ENCODE measurements around the gene PARD3B. TPM values are rescaled to one million over a fixed set of nuclear protein-coding genes. Genes with fewer than 3 reads are reported as not detected.

The PARD3B gene
- total RNA-seq, 1 donor from 2014 or later = 23.8 TPM

DNA sequence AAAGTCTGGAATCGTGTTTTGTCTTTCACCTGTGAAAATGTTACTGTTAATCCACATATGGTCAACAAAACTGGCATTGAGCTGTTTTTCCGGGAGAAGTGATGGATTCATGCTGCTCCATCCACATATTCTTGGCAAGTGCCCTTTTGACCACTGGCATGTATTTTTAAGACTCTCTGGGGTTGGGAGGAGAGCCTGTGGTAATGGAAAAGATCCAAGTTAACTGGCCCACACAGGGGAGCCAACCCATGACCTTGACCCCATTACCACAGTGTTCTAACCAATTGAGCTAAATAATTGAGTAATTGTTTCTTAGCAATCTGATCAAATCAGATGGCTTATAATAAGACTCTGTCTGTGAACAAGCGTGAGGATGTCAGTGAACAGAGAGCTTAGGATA, 840.8 kb downstream of the PARD3B start:
- Histone ChIP-seq H3K27me3 (ENCODE audit: low read depth) (no peaks in the 10 kb centered on the region), H3K4me3 (no peak overlapping the region), H3K27ac (no peak overlapping the region), H3K9me3 (no peaks in the 10 kb centered on the region), H3K4me1 (no peaks in the 10 kb centered on the region), H3K36me3 (no peaks in the 10 kb centered on the region)
- DNase-seq = no peak
- intact Hi-C loops (cut with DNase I) = no loop called here
- no peak for ATAC-seq
- TF ChIP-seq, protein P1, sequence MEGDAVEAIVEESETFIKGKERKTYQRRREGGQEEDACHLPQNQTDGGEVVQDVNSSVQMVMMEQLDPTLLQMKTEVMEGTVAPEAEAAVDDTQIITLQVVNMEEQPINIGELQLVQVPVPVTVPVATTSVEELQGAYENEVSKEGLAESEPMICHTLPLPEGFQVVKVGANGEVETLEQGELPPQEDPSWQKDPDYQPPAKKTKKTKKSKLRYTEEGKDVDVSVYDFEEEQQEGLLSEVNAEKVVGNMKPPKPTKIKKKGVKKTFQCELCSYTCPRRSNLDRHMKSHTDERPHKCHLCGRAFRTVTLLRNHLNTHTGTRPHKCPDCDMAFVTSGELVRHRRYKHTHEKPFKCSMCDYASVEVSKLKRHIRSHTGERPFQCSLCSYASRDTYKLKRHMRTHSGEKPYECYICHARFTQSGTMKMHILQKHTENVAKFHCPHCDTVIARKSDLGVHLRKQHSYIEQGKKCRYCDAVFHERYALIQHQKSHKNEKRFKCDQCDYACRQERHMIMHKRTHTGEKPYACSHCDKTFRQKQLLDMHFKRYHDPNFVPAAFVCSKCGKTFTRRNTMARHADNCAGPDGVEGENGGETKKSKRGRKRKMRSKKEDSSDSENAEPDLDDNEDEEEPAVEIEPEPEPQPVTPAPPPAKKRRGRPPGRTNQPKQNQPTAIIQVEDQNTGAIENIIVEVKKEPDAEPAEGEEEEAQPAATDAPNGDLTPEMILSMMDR (IDR thresholded peaks at IDR 0.05) = no peak

DNA sequence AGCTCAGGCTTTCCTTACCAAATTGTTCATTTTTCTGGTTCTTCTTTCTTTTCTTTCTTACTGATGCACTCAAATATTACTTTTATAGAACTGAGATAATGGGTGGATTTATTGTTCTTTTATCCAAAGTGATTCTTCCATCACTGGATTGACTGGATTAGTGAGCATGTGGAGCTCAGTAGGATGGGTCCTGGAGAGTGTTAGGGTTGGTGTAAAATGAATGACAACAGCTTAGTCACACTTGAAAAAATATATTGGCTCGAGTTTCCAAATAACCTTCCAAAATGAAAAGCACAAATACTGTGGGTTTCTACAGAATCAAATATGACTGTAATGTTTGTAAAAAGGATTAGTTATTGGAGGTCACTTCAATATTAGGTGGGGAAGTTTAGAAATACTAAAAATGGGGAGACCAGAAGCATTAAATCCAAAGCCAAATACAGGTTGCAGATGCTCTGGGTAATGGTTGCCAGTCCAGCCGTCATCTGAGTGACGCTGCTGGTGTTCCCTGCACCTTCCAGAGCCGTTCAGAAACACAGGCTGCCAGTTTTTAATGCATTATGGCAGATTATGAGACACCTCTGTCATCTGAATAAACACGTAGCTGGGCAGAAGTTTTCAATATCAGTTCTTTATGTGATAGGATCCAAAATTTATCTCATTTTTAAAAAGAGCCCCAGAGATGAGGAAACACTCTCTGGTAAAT, 842.2 kb downstream of the PARD3B start:
- intact Hi-C loops (cut with DNase I) = no loop called here
- no peaks in the 10 kb centered on the region for H3K4me1 ChIP-seq
- H3K36me3 ChIP-seq = no peaks in the 10 kb centered on the region
- TF ChIP-seq, protein P1 (IDR thresholded peaks at IDR 0.05) = no peak
- H3K9me3 ChIP-seq = no peaks in the 10 kb centered on the region
- H3K27ac ChIP-seq = no peak overlapping the region
- no peaks in the 10 kb centered on the region for H3K27me3 ChIP-seq (ENCODE audit: low read depth)
- DNase-seq (no peak), ATAC-seq (no peak)
- no peak overlapping the region for H3K4me3 ChIP-seq

DNA sequence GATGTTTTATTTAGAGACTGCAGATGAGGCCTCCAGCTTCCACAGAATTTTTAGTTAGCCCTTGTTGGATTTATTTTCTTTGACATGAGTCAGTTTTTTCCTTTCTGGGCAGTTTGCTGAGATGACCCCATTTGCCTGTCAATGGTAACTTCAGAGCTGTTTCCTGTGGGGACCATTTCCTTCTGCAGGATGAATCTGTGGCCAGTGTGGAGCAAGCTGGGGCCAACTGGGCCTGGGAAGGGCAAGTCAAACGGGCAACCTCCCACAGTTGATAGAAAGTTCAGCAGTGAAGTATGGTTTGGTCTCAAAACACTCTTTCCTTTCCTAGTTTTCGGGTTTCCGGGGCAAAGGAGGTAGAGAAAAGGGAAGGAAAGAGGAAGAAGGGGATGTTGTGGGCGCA, 845.6 kb downstream of the PARD3B start:
- no peaks in the 10 kb centered on the region for H3K9me3 ChIP-seq
- no peak for ATAC-seq
- DNase-seq = no peak
- no peaks in the 10 kb centered on the region for H3K27me3 ChIP-seq (ENCODE audit: low read depth)
- H3K4me1 ChIP-seq = no peaks in the 10 kb centered on the region
- H3K4me3 ChIP-seq = no peak overlapping the region
- TF ChIP-seq, protein P1 (IDR thresholded peaks at IDR 0.05) = no peak
- intact Hi-C loops (cut with DNase I) = no loop called here
- H3K27ac ChIP-seq = no peak overlapping the region
- H3K36me3 ChIP-seq = no peaks in the 10 kb centered on the region

DNA sequence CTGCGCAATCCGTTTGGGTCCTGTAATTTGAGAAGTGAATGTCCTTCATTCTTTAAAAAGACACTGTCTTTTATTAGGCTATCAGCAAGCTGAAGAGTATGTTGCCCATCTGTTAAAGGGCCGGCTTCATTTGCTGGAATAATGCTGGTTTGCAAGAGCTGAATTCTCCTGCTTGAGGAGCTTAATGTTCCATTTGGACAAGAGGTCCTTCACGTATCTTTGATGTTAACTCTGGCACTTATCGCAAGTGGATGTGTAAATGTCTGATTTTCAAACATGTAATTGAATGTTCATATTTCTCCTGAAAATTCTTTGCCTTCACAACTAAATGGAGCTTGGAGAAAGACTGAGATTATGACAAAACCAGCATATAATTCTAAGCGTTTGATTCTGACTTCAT, 856.2 kb downstream of the PARD3B start:
- Histone ChIP-seq H3K4me1 (no peaks in the 10 kb centered on the region), H3K36me3 (no peaks in the 10 kb centered on the region), H3K27ac (no peak overlapping the region), H3K9me3 (no peaks in the 10 kb centered on the region), H3K27me3 (ENCODE audit: low read depth) (no peaks in the 10 kb centered on the region), H3K4me3 (no peak overlapping the region)
- TF ChIP-seq, protein P1 (IDR thresholded peaks at IDR 0.05) = no peak
- DNase-seq (no peak), ATAC-seq (no peak)
- intact Hi-C loops (cut with DNase I) = no loop called here

DNA sequence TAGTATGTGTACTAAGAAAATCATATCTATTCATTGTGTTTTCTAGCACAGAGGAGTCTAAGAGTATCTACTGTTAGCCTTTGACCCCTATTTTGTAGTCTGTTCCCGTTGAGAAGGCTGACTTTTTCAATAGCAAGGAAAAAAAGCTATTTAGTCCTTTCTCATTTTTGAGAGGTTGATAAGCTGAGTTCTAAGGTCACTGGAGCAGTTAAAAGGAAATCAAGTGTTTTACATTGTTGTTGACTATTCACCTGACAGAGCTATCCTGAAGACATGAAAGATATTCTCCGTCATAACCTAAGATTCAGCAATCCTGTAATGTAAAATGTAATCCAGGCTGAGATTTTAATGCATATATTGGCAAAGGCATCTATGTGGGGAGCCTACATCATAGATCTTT, 856.7 kb downstream of the PARD3B start:
- intact Hi-C loops (cut with DNase I) = no loop called here
- ATAC-seq = no peak
- Histone ChIP-seq H3K4me3 (no peak overlapping the region), H3K36me3 (no peaks in the 10 kb centered on the region), H3K4me1 (no peaks in the 10 kb centered on the region), H3K9me3 (no peaks in the 10 kb centered on the region), H3K27ac (no peak overlapping the region), H3K27me3 (ENCODE audit: low read depth) (no peaks in the 10 kb centered on the region)
- DNase-seq = no peak
- TF ChIP-seq, protein P1 (IDR thresholded peaks at IDR 0.05) = no peak

All from lower lobe of right lung (tissue), 2 donors.